ENCODE results near the gene GPC3.

- TF ChIP-seq CTCF (conservative IDR thresholded peaks at IDR 0.05 in 1 of 2, IDR thresholded peaks at IDR 0.05 in 1 of 2; ENCODE audit: extremely low read depth in 1 of 2, insufficient read depth in 1 of 2, low read depth in 1 of 2, low read length in 2 of 2) (no peak), EZH2 (IDR thresholded peaks at IDR 0.05; ENCODE audit: borderline replicate concordance, low read length) (no peak)
Observed at GRCh38 chrX:133527415-133527814, 458.0 kb downstream of the GPC3 start.
